Measurements from ENCODE around the gene COL6A2. TPM values are rescaled to one million over a fixed set of nuclear protein-coding genes. Genes with fewer than 3 reads are reported as not detected.

The COL6A2 gene
- polyA plus RNA-seq, 2 of the 4 experiments (the other 2 are of a cell fraction) = 2.3 to 13.1 TPM

DNA sequence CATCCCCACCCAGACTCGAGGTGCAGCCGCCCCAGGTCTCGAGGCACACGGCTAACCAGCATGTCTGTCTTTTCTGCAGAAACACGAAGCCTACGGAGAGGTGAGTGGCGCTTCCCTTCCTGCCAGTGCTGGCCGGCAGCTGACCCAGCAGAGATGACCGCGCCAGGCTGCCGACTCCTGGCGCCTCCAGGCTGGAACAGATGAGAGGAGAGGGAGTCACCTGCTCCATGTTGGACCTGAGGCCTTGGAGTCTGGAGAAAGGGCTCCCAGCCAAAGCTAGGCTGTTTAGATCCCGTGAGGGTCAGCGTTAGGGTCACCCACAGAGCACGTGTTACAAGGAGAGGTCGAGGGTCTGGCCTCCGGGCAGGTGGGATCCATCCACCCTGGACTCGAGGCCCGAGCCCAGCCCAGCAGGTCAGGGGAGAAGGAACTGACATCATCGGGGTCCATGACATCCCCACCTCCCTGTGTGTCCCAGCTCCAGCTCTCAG, 14.9 kb downstream of the COL6A2 start:
- Histone ChIP-seq H3K4me3 (no peak overlapping the region), H3K4me1 (no peaks in the 10 kb centered on the region), H3K4me2 (no peak overlapping the region), H3K27ac (no peak overlapping the region), H3K9me3 (0 out of 3 replicates have a peak, but pooled peaks cover under 1% of the 10 kb centered on the region)
- ATAC-seq (no peak), DNase-seq (ENCODE audit: low read depth in 1 of 2, low spot score in 1 of 2) (no peak), FAIRE-seq (no peak)
- WGBS (ENCODE audit: missing lambda C conversion rate) = 71% methylated on average over 15 of the region's 20 CpGs
- ChIA-PET POLR2A (no interaction called here), CTCF (no interaction called here)
- TF ChIP-seq MAFK (IDR thresholded peaks at IDR 0.05; ENCODE audit: partially characterized antibody) (no peak), SMC3 (IDR thresholded peaks at IDR 0.05) (no peak), CHD4 (IDR thresholded peaks at IDR 0.05; ENCODE audit: borderline replicate concordance) (no peak), ZSCAN20 (CRISPR knock-in tag; IDR thresholded peaks at IDR 0.05) (no peak), JUNB (IDR thresholded peaks at IDR 0.05) (no peak), KDM1A (IDR thresholded peaks at IDR 0.05; ENCODE audit: low read depth) (no peak), KDM5A (IDR thresholded peaks at IDR 0.05) (no peak), FOSL2 (IDR thresholded peaks at IDR 0.05) (no peak), FOSL2 (CRISPR knock-in tag; IDR thresholded peaks at IDR 0.05) (no peak), RARB (CRISPR knock-in tag; IDR thresholded peaks at IDR 0.05) (no peak)
- TF ChIP-seq, protein P1, sequence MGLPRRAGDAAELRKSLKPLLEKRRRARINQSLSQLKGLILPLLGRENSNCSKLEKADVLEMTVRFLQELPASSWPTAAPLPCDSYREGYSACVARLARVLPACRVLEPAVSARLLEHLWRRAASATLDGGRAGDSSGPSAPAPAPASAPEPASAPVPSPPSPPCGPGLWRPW (IDR thresholded peaks at IDR 0.05) = no peak
- TF ChIP-seq, protein P2, sequence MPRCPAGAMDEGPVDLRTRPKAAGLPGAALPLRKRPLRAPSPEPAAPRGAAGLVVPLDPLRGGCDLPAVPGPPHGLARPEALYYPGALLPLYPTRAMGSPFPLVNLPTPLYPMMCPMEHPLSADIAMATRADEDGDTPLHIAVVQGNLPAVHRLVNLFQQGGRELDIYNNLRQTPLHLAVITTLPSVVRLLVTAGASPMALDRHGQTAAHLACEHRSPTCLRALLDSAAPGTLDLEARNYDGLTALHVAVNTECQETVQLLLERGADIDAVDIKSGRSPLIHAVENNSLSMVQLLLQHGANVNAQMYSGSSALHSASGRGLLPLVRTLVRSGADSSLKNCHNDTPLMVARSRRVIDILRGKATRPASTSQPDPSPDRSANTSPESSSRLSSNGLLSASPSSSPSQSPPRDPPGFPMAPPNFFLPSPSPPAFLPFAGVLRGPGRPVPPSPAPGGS (IDR thresholded peaks at IDR 0.05) = no peak

DNA sequence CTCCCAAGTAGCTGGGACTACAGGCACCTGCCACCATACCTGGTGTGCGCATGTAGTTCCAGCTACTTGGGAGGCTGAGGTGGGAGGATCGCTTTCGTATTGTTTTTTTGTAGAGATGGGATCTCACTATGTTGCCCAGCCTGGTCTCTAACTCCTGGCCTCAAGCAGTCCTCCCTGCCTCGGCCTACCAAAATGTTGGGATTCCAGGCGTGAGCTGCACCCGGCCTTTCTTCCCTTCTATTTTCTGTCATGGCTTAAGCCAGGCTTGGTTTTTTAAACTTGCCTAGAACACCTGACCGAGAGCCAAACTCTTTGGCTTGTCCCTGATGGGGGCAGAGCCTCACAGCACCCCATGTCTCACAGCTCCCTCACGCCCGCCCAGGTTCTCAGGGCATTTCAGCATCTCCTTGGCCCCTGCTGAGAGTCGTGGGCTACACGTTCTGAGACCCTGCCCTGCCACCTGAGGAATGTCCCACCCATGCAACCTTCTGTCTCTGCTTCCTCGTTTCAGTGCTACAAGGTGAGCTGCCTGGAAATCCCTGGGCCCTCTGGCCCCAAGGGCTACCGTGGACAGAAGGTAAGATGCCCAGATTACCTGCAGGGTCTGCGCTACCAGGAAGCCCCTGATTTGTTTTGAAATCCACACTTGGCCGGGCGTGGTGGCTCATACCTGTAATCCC, 15.7 kb downstream of the COL6A2 start:
- ChIA-PET CTCF (no interaction called here), POLR2A (no interaction called here)
- DNase-seq (ENCODE audit: low read depth in 1 of 2, low spot score in 1 of 2) (no peak), ATAC-seq (no peak), FAIRE-seq (no peak)
- Histone ChIP-seq H3K27ac (no peak overlapping the region), H3K4me1 (no peaks in the 10 kb centered on the region), H3K9me3 (no peaks in the 10 kb centered on the region), H3K4me3 (no peak overlapping the region), H3K4me2 (no peak overlapping the region)
- TF ChIP-seq ZC3H11A (IDR thresholded peaks at IDR 0.05) = no peak
- WGBS (ENCODE audit: missing lambda C conversion rate) = 85% methylated on average over 15 of the region's 16 CpGs

DNA sequence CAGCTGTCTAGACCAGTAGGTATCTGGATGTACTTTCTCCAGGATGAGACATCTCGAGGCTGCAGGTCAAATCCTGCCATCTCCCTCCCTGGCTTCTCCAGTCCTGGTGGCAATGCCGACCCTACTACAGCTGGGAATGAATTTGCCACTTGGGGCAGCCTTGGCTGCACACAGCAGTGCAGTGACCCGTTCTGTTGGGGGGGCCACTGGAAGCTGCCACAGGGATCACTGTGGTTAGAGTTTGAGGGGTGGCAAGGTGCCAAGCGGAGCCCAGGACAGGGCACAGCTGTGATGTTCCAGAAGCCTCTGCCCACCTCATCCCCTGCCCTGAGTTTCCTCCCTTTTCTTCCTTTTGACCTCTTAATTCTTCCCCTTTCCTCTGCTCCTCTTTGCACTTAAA, 17.1 kb downstream of the COL6A2 start:
- no peak for FAIRE-seq

DNA sequence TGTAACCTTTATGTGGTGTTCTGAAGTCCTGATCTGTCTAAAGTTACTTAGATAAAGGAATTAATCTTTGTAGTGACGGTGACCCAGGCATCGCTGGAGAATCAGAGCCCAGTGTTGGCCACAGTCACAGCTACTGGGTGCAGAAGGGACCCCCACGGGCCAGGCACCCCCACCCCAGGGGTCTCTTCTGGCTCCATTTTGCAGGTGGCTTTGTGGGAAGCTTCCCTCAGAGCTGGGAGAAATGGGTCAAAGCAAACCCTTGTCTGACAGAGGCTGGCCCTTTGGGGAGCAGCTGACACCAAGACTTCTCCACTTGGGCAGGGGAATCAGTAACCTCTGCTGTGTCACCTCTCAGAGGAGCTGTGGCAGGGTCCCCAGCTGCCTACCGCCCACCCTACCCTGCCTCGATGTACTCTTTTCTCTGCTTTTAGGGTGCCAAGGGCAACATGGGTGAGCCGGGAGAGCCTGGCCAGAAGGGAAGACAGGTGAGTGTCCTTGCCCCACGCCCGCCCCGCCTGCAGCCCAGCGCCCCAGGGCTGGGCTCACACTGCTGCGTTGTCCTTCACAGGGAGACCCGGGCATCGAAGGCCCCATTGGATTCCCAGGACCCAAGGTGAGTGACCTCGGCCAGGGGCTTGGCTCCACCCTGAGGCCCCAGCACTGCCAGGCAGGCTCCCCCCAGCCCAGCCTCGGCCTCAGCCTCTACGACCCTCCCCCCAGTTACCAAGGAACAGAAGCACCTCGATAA, 17.7 kb downstream of the COL6A2 start:
- Histone ChIP-seq H3K4me1 (no peaks in the 10 kb centered on the region), H3K4me2 (no peak overlapping the region), H3K27ac (no peak overlapping the region), H3K4me3 (no peak overlapping the region), H3K9me3 (no peaks in the 10 kb centered on the region)
- WGBS (ENCODE audit: missing lambda C conversion rate) = 54% methylated on average over 10 of the region's 17 CpGs
- CTCF ChIA-PET = no interaction called here
- FAIRE-seq = no peak
- POLR2A ChIA-PET = no interaction called here
- ATAC-seq = no peak
- DNase-seq (ENCODE audit: low read depth in 1 of 2, low spot score in 1 of 2) = no peak
- no peak for TF ChIP-seq CBX8 (IDR thresholded peaks at IDR 0.05)
- TF ChIP-seq, protein P3, sequence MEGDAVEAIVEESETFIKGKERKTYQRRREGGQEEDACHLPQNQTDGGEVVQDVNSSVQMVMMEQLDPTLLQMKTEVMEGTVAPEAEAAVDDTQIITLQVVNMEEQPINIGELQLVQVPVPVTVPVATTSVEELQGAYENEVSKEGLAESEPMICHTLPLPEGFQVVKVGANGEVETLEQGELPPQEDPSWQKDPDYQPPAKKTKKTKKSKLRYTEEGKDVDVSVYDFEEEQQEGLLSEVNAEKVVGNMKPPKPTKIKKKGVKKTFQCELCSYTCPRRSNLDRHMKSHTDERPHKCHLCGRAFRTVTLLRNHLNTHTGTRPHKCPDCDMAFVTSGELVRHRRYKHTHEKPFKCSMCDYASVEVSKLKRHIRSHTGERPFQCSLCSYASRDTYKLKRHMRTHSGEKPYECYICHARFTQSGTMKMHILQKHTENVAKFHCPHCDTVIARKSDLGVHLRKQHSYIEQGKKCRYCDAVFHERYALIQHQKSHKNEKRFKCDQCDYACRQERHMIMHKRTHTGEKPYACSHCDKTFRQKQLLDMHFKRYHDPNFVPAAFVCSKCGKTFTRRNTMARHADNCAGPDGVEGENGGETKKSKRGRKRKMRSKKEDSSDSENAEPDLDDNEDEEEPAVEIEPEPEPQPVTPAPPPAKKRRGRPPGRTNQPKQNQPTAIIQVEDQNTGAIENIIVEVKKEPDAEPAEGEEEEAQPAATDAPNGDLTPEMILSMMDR (IDR thresholded peaks at IDR 0.05) = no peak
- TF ChIP-seq, protein P4, sequence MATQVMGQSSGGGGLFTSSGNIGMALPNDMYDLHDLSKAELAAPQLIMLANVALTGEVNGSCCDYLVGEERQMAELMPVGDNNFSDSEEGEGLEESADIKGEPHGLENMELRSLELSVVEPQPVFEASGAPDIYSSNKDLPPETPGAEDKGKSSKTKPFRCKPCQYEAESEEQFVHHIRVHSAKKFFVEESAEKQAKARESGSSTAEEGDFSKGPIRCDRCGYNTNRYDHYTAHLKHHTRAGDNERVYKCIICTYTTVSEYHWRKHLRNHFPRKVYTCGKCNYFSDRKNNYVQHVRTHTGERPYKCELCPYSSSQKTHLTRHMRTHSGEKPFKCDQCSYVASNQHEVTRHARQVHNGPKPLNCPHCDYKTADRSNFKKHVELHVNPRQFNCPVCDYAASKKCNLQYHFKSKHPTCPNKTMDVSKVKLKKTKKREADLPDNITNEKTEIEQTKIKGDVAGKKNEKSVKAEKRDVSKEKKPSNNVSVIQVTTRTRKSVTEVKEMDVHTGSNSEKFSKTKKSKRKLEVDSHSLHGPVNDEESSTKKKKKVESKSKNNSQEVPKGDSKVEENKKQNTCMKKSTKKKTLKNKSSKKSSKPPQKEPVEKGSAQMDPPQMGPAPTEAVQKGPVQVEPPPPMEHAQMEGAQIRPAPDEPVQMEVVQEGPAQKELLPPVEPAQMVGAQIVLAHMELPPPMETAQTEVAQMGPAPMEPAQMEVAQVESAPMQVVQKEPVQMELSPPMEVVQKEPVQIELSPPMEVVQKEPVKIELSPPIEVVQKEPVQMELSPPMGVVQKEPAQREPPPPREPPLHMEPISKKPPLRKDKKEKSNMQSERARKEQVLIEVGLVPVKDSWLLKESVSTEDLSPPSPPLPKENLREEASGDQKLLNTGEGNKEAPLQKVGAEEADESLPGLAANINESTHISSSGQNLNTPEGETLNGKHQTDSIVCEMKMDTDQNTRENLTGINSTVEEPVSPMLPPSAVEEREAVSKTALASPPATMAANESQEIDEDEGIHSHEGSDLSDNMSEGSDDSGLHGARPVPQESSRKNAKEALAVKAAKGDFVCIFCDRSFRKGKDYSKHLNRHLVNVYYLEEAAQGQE (IDR thresholded peaks at IDR 0.05) = no peak
- TF ChIP-seq MAFK (IDR thresholded peaks at IDR 0.05; ENCODE audit: partially characterized antibody) = no peak
- no peak for TF ChIP-seq MYC (IDR thresholded peaks at IDR 0.05; ENCODE audit: borderline replicate concordance, low read length)
- no peak for TF ChIP-seq NPAS2 (CRISPR knock-in tag; IDR thresholded peaks at IDR 0.05; ENCODE audit: borderline replicate concordance)
- no peak for TF ChIP-seq HOXA7 (CRISPR knock-in tag; IDR thresholded peaks at IDR 0.05)

More for the DNA sequence above, 17.1 kb downstream of the COL6A2 start:
- Histone ChIP-seq H3K4me1 (no peaks in the 10 kb centered on the region), H3K9me3 (no peaks in the 10 kb centered on the region), H3K4me3 (no peak overlapping the region), H3K4me2 (no peak overlapping the region), H3K27ac (no peak overlapping the region)
- 23% methylated on average over 3 of the region's 4 CpGs for WGBS (ENCODE audit: missing lambda C conversion rate)
- ATAC-seq = no peak
- no peak for TF ChIP-seq ZSCAN20 (CRISPR knock-in tag; IDR thresholded peaks at IDR 0.05)
- TF ChIP-seq CBX2 (IDR thresholded peaks at IDR 0.05; ENCODE audit: borderline replicate concordance, low read depth) = no peak
- TF ChIP-seq NR3C1 (IDR thresholded peaks at IDR 0.05) = no peak
- no peak for TF ChIP-seq GATA3 (IDR thresholded peaks at IDR 0.05; ENCODE audit: borderline replicate concordance)
- TF ChIP-seq, protein P5, sequence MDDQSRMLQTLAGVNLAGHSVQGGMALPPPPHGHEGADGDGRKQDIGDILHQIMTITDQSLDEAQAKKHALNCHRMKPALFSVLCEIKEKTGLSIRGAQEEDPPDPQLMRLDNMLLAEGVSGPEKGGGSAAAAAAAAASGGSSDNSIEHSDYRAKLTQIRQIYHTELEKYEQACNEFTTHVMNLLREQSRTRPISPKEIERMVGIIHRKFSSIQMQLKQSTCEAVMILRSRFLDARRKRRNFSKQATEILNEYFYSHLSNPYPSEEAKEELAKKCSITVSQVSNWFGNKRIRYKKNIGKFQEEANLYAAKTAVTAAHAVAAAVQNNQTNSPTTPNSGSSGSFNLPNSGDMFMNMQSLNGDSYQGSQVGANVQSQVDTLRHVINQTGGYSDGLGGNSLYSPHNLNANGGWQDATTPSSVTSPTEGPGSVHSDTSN (IDR thresholded peaks at IDR 0.05) = no peak
- TF ChIP-seq RARB (CRISPR knock-in tag; IDR thresholded peaks at IDR 0.05) = no peak
- DNase-seq (ENCODE audit: low read depth in 1 of 2, low spot score in 1 of 2) = no peak
- ChIA-PET CTCF (no interaction called here), POLR2A (no interaction called here)

Measured in A549 (cell line).